K562 (cell line): ENCODE measurements around the gene TUBGCP6. TPM values are rescaled to one million over a fixed set of nuclear protein-coding genes. Genes with fewer than 3 reads are reported as not detected.

Source experiments
- ATAC-seq: fragments of 200-7000 bp; cut with Tn5 transposase; 3 replicates; pipeline ENCODE4 v1.9.1; 2020; ENCODE audit warnings: moderate library complexity
- BruUV-seq: library from RNA; stranded (reverse); fragments of 400-500 nt; replicated peaks from 2 replicates; lab custom pipeline; 2021; lab: Mats Ljungman, UMichigan
- CTCF ChIA-PET: fragments of 300-600 bp; formaldehyde crosslinking; extraction: SDS; loops from one replicate; lab custom pipeline; 2021; ENCODE audit warnings: low intra/inter-chr PET ratio; lab: Yijun Ruan, JAX
- POLR2A ChIA-PET: fragments of 300-600, 350-650 bp; sonication (Branson Sonifier 250); formaldehyde crosslinking; extraction: SDS; loops from one replicate; lab custom pipeline; 2021; ENCODE audit warnings: antibody characterized with exemption, inconsistent platforms; lab: Yijun Ruan, JAX
- DNase-seq, 4 experiments: peaks; one replicate each; pipeline versions ENCODE4 v3.0.0 to v3.0.0-alpha.2; 2011 to 2018; ENCODE audit warnings: low spot score in 3 of 4, mixed read lengths in 3 of 4; ENCODE audit errors: extremely low read depth in 1 of 4
- FAIRE-seq: peaks from 2 replicates; lab custom pipeline; 2011; peaks lifted over from hg19 to GRCh38; lab: Jason Lieb, UNC
- H2AFZ ChIP-seq: 2 replicates; pipeline ENCODE4 v1.6.0; 2011; ENCODE audit warnings: low read depth, low read length, control low read depth, inconsistent platforms
- H3K27ac ChIP-seq: fragments of 200-600 bp; 3 replicates; pipeline ENCODE4 v1.8.0; 2011; ENCODE audit warnings: low read depth, mild to moderate bottlenecking, control low read depth, inconsistent platforms, low read length, moderate library complexity, mixed read lengths; ENCODE audit errors: extremely low read depth
- H3K27me3 ChIP-seq, 2 experiments: fragments of 300-600 bp in 1 of 2; 2 replicates in 1 of 2; 3 replicates in 1 of 2; pipeline versions ENCODE4 v1.6.0 to v1.8.0; 2011; ENCODE audit warnings: inconsistent platforms in 2 of 2, low read length in 2 of 2, mild to moderate bottlenecking in 1 of 2, mixed read lengths in 1 of 2, moderate library complexity in 1 of 2; ENCODE audit not compliant: control insufficient read depth in 2 of 2, insufficient read depth in 2 of 2
- H3K36me3 ChIP-seq: fragments of 300-600 bp; 3 replicates; pipeline ENCODE4 v1.8.0; 2011; ENCODE audit warnings: mild to moderate bottlenecking, low read length, inconsistent platforms; ENCODE audit not compliant: control insufficient read depth, insufficient read depth
- H3K4me1 ChIP-seq, 2 experiments: fragments of 200-600 bp in 1 of 2; replicated peaks in 1 of 2; 2 replicates in 1 of 2; 3 replicates in 1 of 2; pipeline versions ENCODE4 v1.5.1 to v1.8.0; 2011; ENCODE audit warnings: inconsistent platforms in 2 of 2, low read length in 2 of 2, mild to moderate bottlenecking in 1 of 2, mixed read lengths in 1 of 2, moderate library complexity in 1 of 2; ENCODE audit not compliant: control insufficient read depth in 2 of 2, insufficient read depth in 2 of 2
- H3K4me2 ChIP-seq: 2 replicates; pipeline ENCODE4 v1.6.1; 2011; ENCODE audit warnings: low read length, control low read depth, inconsistent platforms, mixed read lengths; ENCODE audit not compliant: insufficient read depth
- H3K4me3 ChIP-seq: fragments of 200-600 bp; sonication (generic), shearing (Covaris generic); 2 replicates; pipeline ENCODE4 v1.5.1; 2016; ENCODE audit warnings: control low read depth, inconsistent platforms
- H3K79me2 ChIP-seq: fragments of 200-600 bp; 3 replicates; pipeline ENCODE4 v1.8.0; 2011; ENCODE audit warnings: low read length, inconsistent platforms; ENCODE audit not compliant: control insufficient read depth, insufficient read depth
- H3K9ac ChIP-seq, 2 experiments: 2 replicates each; pipeline versions ENCODE4 v1.6.0 to v1.6.1; 2011; ENCODE audit warnings: low read depth in 2 of 2, low read length in 2 of 2, control low read depth in 1 of 2, inconsistent platforms in 1 of 2, mild to moderate bottlenecking in 1 of 2, mixed read lengths in 1 of 2; ENCODE audit not compliant: insufficient read depth in 1 of 2
- H3K9me1 ChIP-seq: one replicate; pipeline ENCODE4 v1.6.0; 2011; ENCODE audit warnings: inconsistent platforms, mild to moderate bottlenecking, low read length, moderate library complexity; ENCODE audit not compliant: control insufficient read depth, insufficient read depth
- H3K9me3 ChIP-seq: replicated peaks from 2 replicates; pipeline ENCODE4 v1.5.1; 2011; ENCODE audit warnings: low read depth, low read length, inconsistent platforms; ENCODE audit not compliant: control insufficient read depth, insufficient read depth
- H4K20me1 ChIP-seq: replicated peaks from 2 replicates; pipeline ENCODE4 v1.6.1; 2011; ENCODE audit warnings: low read length, inconsistent platforms, mixed read lengths; ENCODE audit not compliant: control insufficient read depth, insufficient read depth
- ATF6 ChIP-seq: sonication (generic); formaldehyde crosslinking; IDR thresholded peaks from 2 replicates; pipeline ENCODE4 v1.4.0; 2020; ENCODE audit warnings: mild to moderate bottlenecking, missing genetic modification reagents
- E2F1 ChIP-seq: sonication (generic); formaldehyde crosslinking; IDR thresholded peaks from 2 replicates; pipeline ENCODE4 v1.8.1; 2023; ENCODE audit warnings: mild to moderate bottlenecking, missing genetic modification reagents, moderate library complexity
- GATA2 ChIP-seq: sonication (generic); formaldehyde crosslinking; IDR thresholded peaks from 2 replicates; pipeline ENCODE4 v1.4.0; 2020; ENCODE audit warnings: mild to moderate bottlenecking, missing genetic modification reagents
- PTTG1 ChIP-seq: fragments of 450-650 bp; IDR thresholded peaks from 2 replicates; pipeline ENCODE4 v1.6.1; 2016; ENCODE audit warnings: low read depth, mild to moderate bottlenecking, missing genetic modification characterization, missing compliant biosample characterization
- TAF9B ChIP-seq: fragments of 450-650 bp; IDR thresholded peaks from 2 replicates; pipeline ENCODE4 v1.6.1; 2018; ENCODE audit warnings: mild to moderate bottlenecking; ENCODE audit not compliant: partially characterized antibody
- YY1 ChIP-seq, 3 experiments: IDR thresholded peaks; 2 replicates each; pipeline ENCODE4 v1.6.1; 2011; ENCODE audit warnings: low read length in 2 of 3, mild to moderate bottlenecking in 2 of 3, moderate library complexity in 2 of 3, borderline replicate concordance in 1 of 3, control low read depth in 1 of 3, low read depth in 1 of 3; ENCODE audit not compliant: insufficient read depth in 3 of 3, insufficient replicate concordance in 2 of 3, control insufficient read depth in 1 of 3, insufficient read length in 1 of 3; ENCODE audit errors: extremely low read depth in 1 of 3
- ZBTB33 ChIP-seq: sonication (generic); formaldehyde crosslinking; IDR thresholded peaks from 2 replicates; pipeline ENCODE4 v1.8.1; 2023; ENCODE audit warnings: mild to moderate bottlenecking, missing genetic modification reagents
- ZMIZ1 ChIP-seq, 2 experiments: fragments of 150-350 bp in 1 of 2; IDR thresholded peaks; 2 replicates each; pipeline ENCODE4 v1.6.1; 2012 to 2016; ENCODE audit warnings: low read depth in 2 of 2, low read length in 2 of 2, mild to moderate bottlenecking in 1 of 2, moderate library complexity in 1 of 2
- ZNF143 ChIP-seq: sonication (generic); formaldehyde crosslinking; IDR thresholded peaks from 2 replicates; pipeline ENCODE4 v1.9.0; 2022; ENCODE audit warnings: mild to moderate bottlenecking, missing genetic modification reagents
- ZZZ3 ChIP-seq: fragments of 450-650 bp; IDR thresholded peaks from 2 replicates; pipeline ENCODE4 v1.6.1; 2016; ENCODE audit warnings: antibody characterized with exemption, mild to moderate bottlenecking, moderate library complexity
- WGBS: fragments of 100-300 bp; shearing (Covaris generic); methylation state at CpG from one replicate; pipeline ENCODE4 v1.1.6; 2016; ENCODE audit warnings: low coverage, mixed read lengths; ENCODE audit not compliant: insufficient coverage; ENCODE audit errors: missing lambda C conversion rate; 5-methylcytosine and 5-hydroxymethylcytosine counted together
- in situ Hi-C: fragments of 300-500 bp; cut with MboI; formaldehyde crosslinking; loops from 4 replicates; pipeline ENCODE4 v1.15.0; 2018; ENCODE audit warnings: inconsistent platforms, mixed read lengths
- intact Hi-C: fragments of 100-400 bp; cut with micrococcal nuclease; formaldehyde crosslinking; loops from 2 replicates; pipeline ENCODE4 v1.14.2; 2022
- polyA plus RNA-seq, 8 experiments: library from polyadenylated mRNA; depleted of rRNA in 4 of 8; stranded (reverse) in 5 of 8; unstranded in 3 of 8; fragments of >200 nt; fragmentation: Nextera tagmentation in 2 of 8; fragmentation: Illumina TruSeq in 1 of 8; extraction: Ambion mirVana in 2 of 8; extraction: Trizol in 1 of 8; gene quantifications; 2 replicates each; pipeline versions ENCODE4 v1.2.1 to v1.2.3, GENCODE V29; 2011 to 2014; ENCODE audit warnings: inconsistent platforms in 1 of 8, missing spikeins in 1 of 8
- total RNA-seq, 7 experiments: library from RNA; depleted of rRNA in 6 of 7; stranded (reverse); fragments of >200 nt in 6 of 7; fragmentation: Illumina TruSeq in 2 of 7; extraction: Trizol in 2 of 7; gene quantifications; 2 replicates each; pipeline versions ENCODE4 v1.2.1 to v1.2.3, GENCODE V29; 2011 to 2021; ENCODE audit warnings: low replicate concordance in 1 of 7

The TUBGCP6 gene
- total and polyA plus RNA-seq, 9 of the 15 experiments (the other 6 are each of a cell fraction or from before 2014, with no cell fraction given): 0.76 to 33.0 (median 10.1) TPM

- Histone ChIP-seq H2AFZ (no peak overlapping the region), H4K20me1 (no peaks in the 10 kb centered on the region), H3K9me1 (no peaks in the 10 kb centered on the region), H3K27me3 (no peaks in the 10 kb centered on the region), H3K4me1 (peaks cover 15 to 94% of the 10 kb centered on the region in 2 experiments; a peak in 4 of 5 replicates), H3K4me2 (no peak overlapping the region), H3K27ac (no peak overlapping the region), H3K4me3 (no peak overlapping the region), H3K9ac (peak overlapping the region in 1 of 2 experiments; percentile 78; a peak in 2 of 4 replicates), H3K9me3 (no peaks in the 10 kb centered on the region), H3K36me3 (peaks cover 49% of the 10 kb centered on the region; the same call in 1 of the 3 replicates), H3K79me2 (peaks cover 27% of the 10 kb centered on the region)
- FAIRE-seq (no peak), DNase-seq (no peak), ATAC-seq (no peak)
- 87% methylated on average over 12 of the region's 24 CpGs for WGBS
- POLR2A ChIA-PET: interaction anchor here (1.0 kb wide), 1 partner anchor 14 kb away, joined by 3 read pairs; no protein-coding TSS in a partner anchor
- BruUV-seq: no TSS peak
- in situ Hi-C loops: no loop called here
- CTCF ChIA-PET: no interaction called here
- intact Hi-C loops: no loop called here
- TF ChIP-seq GATA2 (CRISPR knock-in tag) (no peak), PTTG1 (no peak), ATF6 (no peak), ZBTB33 (peak; percentile 52; the same call in 1 of the 2 replicates), YY1 (IDR thresholded peaks at IDR 0.05; ENCODE audit: borderline replicate concordance in 1 of 3, control insufficient read depth in 1 of 3, extremely low read depth in 1 of 3, insufficient read depth in 3 of 3, insufficient read length in 1 of 3, insufficient replicate concordance in 2 of 3, low read depth in 1 of 3, low read length in 2 of 3) (no peak), ZMIZ1 (IDR thresholded peaks at IDR 0.05; ENCODE audit: low read depth in 2 of 2, low read length in 2 of 2) (no peak), TAF9B (no peak), ZZZ3 (no peak), ZNF143 (no peak), E2F1 (CRISPR knock-in tag) (no peak)
Measured at GRCh38 chr22:50258361-50259292, 13.8 kb upstream of the TUBGCP6 start.
